HG03558 (cell line): ENCODE measurements around the gene TRIM15.

Experiments used
- ATAC-seq: cut with Tn5 transposase; IDR thresholded peaks from one replicate; pipeline ENCODE4 v1.9.1; 2021; ENCODE audit warnings: moderate number of reproducible peaks; ENCODE audit not compliant: unreplicated experiment; ENCODE audit errors: extremely low read depth

TRIM15 gene

DNA sequence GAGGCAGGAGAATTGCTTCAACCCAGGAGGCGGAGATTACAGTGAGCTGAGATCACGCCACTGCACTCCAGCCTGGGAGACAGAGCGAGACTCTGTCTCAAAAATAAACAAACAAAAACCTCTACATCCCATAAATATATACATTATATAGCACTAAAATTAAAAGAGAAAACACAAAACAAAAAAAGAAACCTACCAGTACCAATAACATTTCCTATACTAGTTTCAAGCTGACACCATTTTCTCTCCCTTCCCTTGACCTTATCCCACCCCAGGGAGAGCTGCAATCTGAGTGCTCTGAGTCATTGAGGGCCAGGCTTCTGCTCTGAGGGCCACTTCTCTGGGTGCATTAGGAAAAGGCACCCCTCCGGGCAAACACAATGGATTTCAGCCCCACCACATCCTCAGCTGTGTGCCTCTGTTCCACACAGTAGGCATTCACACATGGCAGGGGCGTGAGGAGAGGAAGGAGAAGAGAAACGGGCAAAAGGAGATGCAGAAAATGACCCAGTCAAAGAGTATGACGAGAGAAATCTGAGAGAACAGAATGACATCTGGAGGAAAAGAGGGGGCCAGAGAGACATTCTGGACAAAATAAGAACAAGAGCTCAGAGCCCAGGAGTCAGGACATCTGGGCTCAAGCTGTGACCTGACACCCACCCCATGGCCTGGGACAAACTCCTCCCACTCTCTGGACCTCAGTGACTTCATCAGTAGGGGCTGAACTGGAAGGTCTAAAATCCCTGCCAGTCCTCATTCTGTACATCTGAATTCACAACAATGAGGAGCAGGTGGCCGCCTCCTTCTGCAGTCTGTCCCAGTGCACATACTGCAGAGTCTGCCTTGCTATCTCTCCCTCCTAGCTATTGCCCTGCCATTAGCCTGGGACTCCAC is 31.7 kb downstream of the TRIM15 start:
- no peak for ATAC-seq

DNA sequence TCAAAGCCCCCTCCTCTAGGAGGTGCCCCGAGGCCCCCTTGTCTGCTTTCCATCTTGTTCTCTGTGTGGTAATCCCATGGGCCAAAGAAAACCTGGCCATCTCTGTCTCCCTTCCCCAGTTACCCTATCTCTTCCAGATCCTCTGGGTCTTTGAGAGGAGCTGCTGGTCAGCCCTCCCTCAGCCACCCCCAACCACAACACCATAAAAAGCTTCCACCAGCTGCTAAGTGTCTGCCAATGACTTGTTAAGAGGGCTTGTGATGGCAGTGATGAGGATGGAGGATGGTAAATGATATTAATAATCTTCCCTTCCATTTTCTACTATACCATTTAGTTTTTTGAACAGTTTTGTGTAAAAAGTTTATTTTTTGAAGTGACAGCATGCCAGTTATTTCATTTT is 32.6 kb downstream of the TRIM15 start:
- ATAC-seq, result no peak

DNA sequence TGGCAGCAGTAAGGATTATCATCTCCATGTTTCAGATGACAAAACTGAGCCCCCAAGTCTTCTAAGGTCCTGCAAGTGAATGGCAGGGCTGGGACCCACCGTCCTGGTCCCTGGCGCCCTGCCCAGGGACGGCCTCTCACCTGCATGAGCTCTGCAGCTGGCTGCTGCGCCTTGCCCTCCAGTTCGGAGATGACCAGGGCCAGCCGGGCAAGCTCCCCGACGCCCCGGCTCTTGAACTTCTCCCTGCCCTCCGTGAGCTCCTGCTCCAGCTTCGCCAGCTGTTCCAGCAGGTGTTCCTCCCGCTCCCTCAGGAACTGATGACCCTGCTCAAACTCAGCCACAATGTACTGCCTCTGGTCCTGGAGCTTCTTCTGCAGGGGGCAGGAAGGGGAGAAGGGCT is 33.0 kb downstream of the TRIM15 start:
- ATAC-seq, result no peak

DNA sequence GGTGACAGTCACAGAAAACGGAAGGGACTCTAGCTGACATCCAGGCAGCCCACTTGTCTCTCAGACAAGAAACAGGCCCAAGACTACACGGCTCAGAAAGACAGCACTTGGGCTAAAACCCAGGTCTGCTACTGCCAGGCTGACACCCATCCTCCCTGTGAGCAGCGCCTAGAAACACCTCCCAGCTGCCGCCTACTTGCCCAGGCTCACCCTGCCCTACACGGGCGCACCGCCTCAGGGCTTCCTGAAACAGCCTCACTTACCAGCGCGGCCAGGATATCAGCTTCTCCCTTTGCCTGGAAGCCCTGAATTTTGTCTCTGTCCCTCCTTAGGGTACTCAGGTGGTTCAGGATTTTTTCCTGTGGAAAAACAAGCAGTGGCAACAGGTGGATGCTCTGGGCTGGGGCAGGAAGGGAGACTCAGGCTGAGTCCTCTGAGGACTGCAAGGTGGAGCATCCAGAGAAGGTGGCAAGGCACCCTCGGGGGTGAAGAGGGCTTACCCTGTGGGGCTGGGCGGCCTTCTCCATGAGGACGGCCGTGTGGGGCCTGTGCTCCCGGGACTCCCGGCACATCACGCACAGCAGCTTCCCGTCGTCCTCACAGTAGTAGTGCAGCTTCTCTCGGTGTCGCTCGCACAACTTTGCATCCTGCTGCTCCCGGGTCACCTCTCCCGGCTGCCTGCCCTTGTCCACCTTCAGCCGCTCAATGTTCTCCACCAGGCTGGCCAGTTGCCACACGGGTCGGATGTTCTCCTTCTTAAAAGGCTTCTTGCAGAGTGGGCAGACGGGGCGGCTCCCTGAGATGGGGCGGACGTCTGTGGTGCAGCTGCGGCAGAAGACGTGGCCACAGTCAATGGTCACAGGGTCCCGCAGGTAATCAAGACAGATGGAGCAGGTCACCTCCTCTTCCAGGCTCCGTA is 35.1 kb downstream of the TRIM15 start:
- ATAC-seq, result no peak

DNA sequence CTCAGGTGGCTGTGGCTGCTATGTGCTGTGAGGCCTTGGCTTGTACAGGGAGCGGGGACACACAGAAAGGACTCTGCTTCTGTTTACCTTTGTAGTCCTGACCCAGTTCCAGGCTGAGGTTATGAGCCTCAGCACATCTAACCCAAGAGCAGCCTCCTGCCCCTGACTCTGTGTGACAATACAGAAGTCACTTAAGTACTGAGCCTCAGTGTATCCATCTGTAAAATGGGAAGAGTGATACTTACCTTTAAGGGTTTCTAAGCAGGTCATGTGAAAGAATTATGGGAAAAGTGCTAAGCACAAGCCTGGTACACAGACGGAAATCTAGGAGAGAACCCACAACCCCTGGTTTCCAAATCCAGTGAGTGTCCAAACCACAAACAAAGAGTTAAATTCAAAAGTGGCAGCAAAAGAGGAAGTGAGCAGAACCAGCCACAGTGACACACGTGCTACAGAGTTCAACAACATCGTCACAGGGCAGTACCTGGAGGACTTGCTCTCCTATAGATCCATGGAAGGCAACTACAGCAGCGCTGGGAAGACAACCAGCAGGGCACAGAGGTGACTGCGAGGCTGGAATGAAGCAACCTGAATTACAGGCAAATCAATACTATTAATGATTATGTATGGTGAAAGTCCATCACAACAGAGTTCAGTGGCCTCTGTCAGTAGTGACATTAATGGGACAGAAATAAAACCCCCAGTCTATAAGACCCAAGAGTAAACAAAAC is 37.4 kb downstream of the TRIM15 start:
- ATAC-seq, result no peak

DNA sequence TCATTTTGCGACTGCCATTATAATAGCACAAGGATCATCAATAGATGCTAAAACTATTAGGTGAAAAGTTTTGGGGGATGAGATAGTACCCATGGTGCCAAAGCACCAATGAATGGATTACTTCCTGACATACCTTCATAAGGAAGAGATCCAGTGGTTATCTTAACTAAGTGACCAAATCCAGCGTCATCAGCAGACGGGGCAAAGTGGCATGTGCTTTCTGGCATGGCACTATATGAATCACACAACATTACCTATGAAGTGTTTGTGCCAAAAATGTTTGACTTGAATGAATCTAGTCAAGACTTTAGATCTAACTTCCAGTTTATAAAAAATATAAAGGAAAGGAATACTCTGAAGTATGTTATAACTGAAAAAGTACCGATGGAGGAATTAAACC is 39.0 kb downstream of the TRIM15 start:
- ATAC-seq, result no peak

DNA sequence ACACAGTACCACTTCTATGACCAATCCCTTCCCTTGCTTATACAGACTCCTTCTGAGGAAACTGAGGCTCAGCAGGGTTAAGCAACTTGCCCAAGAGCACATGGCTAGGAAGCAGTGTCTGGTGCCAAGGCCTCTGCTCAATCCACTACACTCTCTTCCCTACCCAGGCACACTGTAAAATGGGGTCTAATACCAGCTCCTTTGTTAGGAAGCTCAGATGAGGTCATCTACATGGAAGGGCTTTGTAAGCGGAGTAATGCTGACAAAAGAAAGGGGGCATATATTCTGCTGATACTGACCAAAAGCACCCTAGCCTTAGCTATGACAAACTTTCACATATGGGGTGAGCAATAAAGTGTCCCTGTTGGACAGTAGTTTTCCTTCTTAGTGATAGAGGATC is 40.8 kb downstream of the TRIM15 start:
- no peak for ATAC-seq

DNA sequence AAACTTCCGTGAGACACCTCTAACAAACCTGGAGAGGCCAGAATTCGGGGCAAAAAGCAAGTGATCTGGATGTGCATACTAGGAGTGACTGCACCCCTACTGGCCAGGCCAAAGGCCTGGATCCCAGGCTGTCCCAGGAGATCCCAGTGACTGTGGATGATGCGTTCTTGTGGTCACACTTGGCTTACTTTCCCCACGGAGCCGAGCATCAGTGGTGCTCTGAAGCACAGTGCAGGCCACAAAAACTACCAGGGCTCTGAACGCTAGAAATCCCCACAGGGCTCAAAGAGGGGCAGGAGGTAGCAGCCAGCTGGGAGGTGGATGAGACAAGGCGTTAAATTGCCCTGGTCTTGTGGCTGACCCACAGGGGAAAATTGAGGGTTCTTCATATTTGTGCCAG is 42.8 kb downstream of the TRIM15 start:
- ATAC-seq, result no peak

DNA sequence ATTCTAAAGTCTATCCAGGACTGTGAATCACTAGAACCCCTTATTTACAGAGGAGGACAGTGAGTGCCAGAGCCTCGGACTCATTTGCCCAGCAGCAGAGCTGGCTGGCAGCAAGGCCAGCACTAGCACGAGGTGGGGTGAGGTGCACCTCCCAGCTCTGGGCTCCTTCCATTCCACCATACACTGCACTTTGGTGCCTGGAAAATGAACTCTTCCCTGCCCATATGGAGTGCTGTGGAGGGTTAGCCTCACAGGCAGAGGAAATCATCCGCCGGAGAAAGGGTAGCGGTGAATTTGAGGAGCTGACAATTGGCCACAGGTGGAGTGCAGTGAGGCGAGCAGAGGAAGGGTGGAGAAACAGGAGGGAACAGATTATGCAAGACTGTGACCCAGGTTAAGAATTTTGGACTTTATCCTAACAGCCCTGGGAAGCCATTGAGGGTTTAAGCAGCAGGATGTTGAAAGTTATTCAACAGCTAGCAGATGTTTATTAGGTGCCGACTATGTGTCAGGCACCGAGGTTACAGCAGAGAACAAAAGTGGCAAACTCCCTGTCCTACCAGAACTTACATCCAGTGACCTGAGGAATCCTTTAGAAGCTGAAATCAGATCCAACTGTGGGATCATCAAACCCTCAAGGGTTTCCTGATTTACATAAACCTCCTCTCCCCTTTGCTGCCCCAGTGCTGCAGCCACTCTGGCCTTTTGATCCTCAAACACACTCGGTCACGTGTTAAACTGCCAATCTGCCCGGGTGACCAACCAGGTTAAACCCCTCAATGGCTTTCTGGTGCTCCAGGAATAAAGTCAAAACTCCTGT is 43.7 kb downstream of the TRIM15 start:
- no peak for ATAC-seq

DNA sequence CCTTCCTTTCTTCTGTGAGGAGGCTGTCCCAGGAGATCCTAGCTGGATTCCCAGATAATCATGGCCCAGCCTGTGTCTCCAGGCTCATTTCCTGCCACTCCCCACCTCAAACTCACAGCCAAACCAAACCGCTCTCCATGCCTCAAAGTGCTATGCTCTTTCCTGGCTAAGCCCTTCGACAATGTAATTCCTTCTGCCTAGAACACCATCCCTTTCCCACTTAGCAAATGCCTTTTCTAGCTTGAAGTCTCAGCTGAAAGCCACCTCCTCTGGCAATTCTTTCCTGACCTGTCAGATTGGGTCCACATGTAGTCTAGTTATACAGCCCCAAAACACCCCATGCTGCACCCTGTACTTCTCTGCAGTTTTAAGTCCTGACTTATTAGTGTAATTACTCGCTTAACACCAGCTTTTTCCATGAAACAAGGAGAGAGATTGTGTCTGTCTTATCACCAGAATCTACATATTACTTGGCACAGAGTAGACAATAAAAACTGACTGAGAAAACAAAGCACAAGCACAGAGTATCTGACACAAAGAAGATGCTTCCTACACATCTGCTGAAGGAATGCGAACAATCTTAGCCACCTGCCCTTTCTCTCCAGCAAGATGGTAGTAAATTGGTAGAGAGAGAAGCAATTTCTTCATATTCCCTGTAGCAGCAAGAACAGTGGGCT is 44.4 kb downstream of the TRIM15 start:
- ATAC-seq, result no peak

DNA sequence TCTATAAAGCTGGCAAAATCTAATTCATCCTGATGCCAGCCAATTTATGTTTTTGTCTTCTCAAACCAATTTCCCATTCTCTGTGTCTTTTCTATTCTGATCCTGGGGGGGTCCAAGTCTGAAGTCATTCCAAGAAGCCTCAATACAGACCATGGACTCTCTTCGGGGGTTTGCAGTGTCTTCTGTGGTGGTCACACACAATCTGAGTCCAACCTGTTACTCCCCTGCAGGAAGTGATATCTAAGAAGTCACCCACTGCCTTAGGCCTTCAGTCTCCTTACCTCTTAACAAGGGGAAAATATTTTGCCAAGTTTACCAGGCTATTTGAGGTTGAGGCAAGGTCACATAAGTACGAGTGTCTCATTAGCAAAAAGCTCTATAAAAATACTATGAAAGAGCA is 48.0 kb downstream of the TRIM15 start:
- no peak for ATAC-seq

DNA sequence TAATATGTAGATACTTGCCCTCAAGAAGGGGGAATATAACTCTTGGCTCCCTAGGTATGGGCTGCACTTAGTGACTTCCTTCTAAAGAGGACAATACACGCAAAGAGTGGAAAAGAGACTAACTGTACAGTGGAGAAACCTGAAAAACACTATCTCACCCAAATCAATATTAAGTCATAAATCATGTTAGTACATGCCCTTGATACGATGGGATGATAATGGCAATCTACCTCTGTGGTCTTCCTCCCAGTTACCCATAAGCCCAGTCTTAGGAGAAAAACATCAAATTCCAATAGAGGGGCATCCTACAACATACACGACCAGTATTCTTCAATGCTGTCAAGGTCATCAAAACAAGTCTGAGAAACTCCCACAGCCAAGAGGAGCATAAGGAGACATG is 48.6 kb downstream of the TRIM15 start:
- no peak for ATAC-seq

DNA sequence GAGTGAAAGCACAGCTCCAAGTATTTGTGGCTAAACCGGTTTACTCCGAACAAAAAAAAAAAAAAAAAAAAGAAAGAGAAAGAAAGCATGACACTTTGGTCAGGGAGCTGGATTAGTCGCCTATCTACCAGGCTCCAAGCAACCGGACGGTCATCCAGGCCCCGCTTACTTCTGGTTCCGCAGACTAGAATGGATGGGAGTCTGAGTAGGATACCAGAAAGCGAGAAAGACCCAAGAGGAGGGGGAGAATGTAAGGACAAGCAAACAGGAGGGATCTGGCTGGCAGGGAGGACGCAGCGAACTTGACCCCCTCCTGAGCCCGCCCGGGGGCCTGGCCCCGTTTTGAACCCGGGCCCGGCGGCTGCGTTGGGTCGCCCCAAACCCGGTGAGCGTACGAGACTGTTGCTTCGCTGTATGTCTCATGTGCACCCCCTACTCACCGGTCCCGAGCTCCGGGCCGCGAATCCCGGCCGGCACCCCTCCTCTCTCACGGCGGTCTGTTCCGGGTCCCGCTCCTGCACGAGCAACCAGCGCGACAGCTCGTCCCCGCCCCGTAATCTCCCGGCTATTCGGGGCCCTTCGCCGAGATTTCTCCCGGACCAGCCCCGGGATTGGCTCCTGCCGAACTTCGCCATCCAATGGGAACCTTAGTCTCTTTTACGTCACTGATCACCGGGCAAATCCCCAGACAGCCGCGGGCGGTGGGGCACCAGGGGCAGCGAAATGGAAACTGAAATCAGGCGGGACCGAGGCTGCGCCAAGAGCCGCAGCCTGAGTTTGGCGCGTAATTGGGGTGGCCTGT is 49.7 kb downstream of the TRIM15 start, which contains the start of gene TRIM26:
Gene TRIM26, minus strand, starts transcription at position 542 of the 802 bp plus-strand sequence. CDS start 14,303 bp downstream, outside the sequence.
- ATAC-seq, result peak; percentile 79

DNA sequence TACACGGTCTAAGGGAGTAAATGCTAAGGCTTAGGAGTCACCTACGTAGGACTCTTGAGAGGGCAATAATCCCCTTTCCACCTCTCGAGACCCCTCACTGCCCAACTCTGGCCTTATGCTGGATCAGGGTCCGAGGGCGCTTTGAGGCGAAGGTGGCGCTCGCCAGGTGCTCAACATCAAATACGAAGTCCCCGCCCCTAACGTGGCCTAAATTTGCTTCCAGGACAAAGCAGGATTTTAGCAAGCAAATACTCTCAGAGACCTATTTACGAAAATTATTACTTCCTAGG is 50.3 kb downstream of the TRIM15 start:
- no peak for ATAC-seq

DNA sequence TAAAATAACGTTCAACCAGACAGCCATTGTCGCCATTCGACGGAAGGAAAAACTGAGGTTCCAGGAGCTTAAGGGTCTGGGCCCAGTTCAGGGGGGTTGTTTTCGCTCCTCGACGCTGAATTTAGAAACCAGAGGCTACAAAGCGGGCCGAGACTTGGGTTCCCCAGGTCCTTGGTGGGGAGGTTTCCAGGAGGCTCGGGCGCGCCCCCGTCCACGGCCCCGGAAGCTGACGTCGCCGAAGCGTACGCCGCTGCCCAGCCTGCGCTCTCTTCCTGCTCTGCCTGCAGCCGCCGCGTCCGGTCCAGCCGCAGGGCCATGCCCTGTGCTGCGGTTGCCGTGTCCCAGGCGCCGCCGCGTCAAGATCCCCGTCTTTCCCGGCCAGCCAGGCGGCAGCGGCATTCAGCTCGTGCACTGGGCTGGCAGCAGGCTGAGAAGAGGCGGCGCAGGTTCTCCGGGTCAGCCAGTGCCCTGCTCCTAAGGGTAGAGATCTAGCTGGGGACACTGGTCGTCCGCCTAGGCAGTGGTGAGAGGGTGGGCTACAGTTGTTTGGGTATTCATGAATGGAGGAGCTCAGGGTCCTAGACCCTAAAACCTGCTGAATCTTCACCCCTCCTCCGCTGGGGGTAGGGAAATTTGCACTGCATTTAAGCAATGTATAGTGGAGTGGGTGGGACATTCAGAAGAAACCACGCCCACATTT is 50.8 kb downstream of the TRIM15 start:
- ATAC-seq, result no peak

DNA sequence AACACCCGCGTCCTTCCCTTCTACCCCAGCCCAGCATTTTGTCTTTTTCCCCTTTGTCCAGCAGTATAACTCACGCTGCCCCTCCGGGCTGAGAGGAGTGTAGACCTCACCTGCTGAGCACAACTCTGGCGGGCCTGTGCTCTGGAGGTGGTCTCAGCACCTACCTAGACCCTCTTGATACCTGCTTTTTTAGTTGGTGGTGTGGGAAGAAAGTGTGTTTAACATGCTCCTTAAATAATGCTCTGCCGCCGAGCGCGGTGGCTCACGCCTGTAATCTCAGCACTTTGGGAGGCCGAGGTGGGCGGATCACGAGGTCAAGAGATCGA is 51.3 kb downstream of the TRIM15 start:
- no peak for ATAC-seq

DNA sequence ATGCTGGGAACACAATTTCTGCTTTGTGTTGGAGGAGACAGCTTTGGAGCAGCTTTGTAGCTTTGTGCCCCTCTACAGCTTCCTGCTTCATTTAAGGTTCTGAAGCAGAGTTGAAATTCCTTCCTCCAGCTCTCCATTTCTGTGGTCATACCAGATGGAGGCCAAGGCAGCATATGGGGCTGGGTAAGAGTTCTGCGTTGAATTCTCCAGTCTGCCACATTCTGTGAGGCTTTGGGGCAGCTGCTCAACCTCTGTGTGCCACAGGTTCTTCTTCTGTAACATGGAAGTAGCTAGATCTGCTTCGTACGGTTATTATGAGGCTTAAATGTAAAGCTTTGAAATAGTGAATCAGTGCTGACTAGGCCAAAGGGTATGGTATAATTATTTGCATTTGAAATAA is 52.8 kb downstream of the TRIM15 start:
- ATAC-seq, result no peak

DNA sequence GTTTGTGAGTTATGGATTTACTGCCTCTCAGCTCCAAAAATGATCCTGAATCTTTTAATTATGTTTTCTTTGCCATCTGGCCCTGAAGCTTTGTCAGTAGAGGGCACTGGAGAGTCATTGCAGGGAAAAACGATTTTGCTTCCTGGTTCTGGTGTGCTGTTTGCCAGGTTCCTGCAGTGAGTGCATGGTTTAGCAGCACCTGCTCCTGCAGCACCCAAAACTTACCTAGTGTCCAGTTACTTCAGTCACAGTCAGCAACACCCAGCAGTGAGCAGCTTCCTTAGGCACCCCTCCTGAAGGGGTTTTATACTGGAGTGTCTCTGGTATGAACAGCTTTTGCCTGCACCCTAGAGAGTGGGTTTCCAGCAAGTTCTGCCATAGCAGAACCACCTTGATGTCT is 55.9 kb downstream of the TRIM15 start:
- no peak for ATAC-seq
